Measurements from ENCODE around the gene STARD10. TPM values are rescaled to one million over a fixed set of nuclear protein-coding genes. Genes with fewer than 3 reads are reported as not detected.

Gene STARD10
- total RNA-seq, 1 experiment from 2014 or later = 55.1 TPM

- intact Hi-C loops (cut with micrococcal nuclease; ENCODE audit: unreplicated experiment) = no loop called here
- no peak for TF ChIP-seq CTCF (IDR thresholded peaks at IDR 0.05; ENCODE audit: unreplicated experiment)
- Mint-ChIP-seq H3K27me3 (ENCODE audit: unreplicated experiment) (no peaks in the 10 kb centered on the region), H3K4me1 (ENCODE audit: low read depth, unreplicated experiment) (no peaks in the 10 kb centered on the region), H3K9me3 (ENCODE audit: low read depth, unreplicated experiment) (no peaks in the 10 kb centered on the region), H3K27ac (ENCODE audit: unreplicated experiment) (no peak overlapping the region), H3K4me3 (ENCODE audit: low read depth, unreplicated experiment) (no peak overlapping the region), H3K36me3 (ENCODE audit: insufficient read depth, unreplicated experiment) (peaks cover 23% of the 10 kb centered on the region)
- BruUV-seq (replicated peaks) = no TSS peak
- CTCF ChIA-PET = no interaction called here
- DNase-seq = no peak
Measured at GRCh38 chr11:72707032-72707431, 86.8 kb downstream of the STARD10 start.

GRCh38 chr11:72706579-72706978, 87.3 kb downstream of the STARD10 start:
- DNase-seq = no peak
- Mint-ChIP-seq H3K27ac (ENCODE audit: unreplicated experiment) (no peak overlapping the region), H3K27me3 (ENCODE audit: unreplicated experiment) (no peaks in the 10 kb centered on the region), H3K9me3 (ENCODE audit: low read depth, unreplicated experiment) (no peaks in the 10 kb centered on the region), H3K36me3 (ENCODE audit: insufficient read depth, unreplicated experiment) (peaks cover 26% of the 10 kb centered on the region), H3K4me1 (ENCODE audit: low read depth, unreplicated experiment) (no peaks in the 10 kb centered on the region), H3K4me3 (ENCODE audit: low read depth, unreplicated experiment) (no peak overlapping the region)
- TF ChIP-seq CTCF (IDR thresholded peaks at IDR 0.05; ENCODE audit: unreplicated experiment) = no peak
- intact Hi-C loops (cut with micrococcal nuclease; ENCODE audit: unreplicated experiment) = no loop called here
- no TSS peak for BruUV-seq (replicated peaks)
- CTCF ChIA-PET = interaction anchor here (0.6 kb wide), 1 partner anchor 523 kb away, joined by 3 read pairs; no protein-coding TSS in a partner anchor

GRCh38 chr11:72705442-72706365, 88.1 kb downstream of the STARD10 start:
- no TSS peak for BruUV-seq (replicated peaks)
- intact Hi-C loops (cut with micrococcal nuclease; ENCODE audit: unreplicated experiment) = no loop called here
- Mint-ChIP-seq H3K27ac (ENCODE audit: unreplicated experiment) (no peak overlapping the region), H3K4me3 (ENCODE audit: low read depth, unreplicated experiment) (no peak overlapping the region), H3K4me1 (ENCODE audit: low read depth, unreplicated experiment) (no peaks in the 10 kb centered on the region), H3K36me3 (ENCODE audit: insufficient read depth, unreplicated experiment) (peaks cover 26% of the 10 kb centered on the region), H3K9me3 (ENCODE audit: low read depth, unreplicated experiment) (no peaks in the 10 kb centered on the region), H3K27me3 (ENCODE audit: unreplicated experiment) (no peaks in the 10 kb centered on the region)
- CTCF ChIA-PET = interaction anchor here (0.5 to 0.6 kb wide), 2 partner anchors 11 to 523 kb away, joined by 3 read pairs; no protein-coding TSS in a partner anchor
- no peak for TF ChIP-seq CTCF (IDR thresholded peaks at IDR 0.05; ENCODE audit: unreplicated experiment)
- DNase-seq = no peak

- Mint-ChIP-seq H3K9me3 (ENCODE audit: low read depth, unreplicated experiment) (no peaks in the 10 kb centered on the region), H3K27me3 (ENCODE audit: unreplicated experiment) (no peaks in the 10 kb centered on the region), H3K4me1 (ENCODE audit: low read depth, unreplicated experiment) (no peaks in the 10 kb centered on the region), H3K4me3 (ENCODE audit: low read depth, unreplicated experiment) (no peak overlapping the region), H3K36me3 (ENCODE audit: insufficient read depth, unreplicated experiment) (peaks cover 26% of the 10 kb centered on the region), H3K27ac (ENCODE audit: unreplicated experiment) (no peak overlapping the region)
- CTCF ChIA-PET = interaction anchor here (0.5 kb wide), 1 partner anchor 11 kb away, joined by 3 read pairs; no protein-coding TSS in a partner anchor
- DNase-seq = no peak
- TF ChIP-seq CTCF (IDR thresholded peaks at IDR 0.05; ENCODE audit: unreplicated experiment) = no peak
- BruUV-seq (replicated peaks) = no TSS peak
- intact Hi-C loops (cut with micrococcal nuclease; ENCODE audit: unreplicated experiment) = no loop called here
Measured at GRCh38 chr11:72704783-72705265, 89.0 kb downstream of the STARD10 start.

Small RNA genes lying within 50 kb of the gene (microRNA-seq; reads per million reads assigned to microRNA genes)
- gene MIR4692 = not detected

Other genes starting within 250 kb of the STARD10 start
- 1.1 and 4.3 TPM in 2 replicates for gene PDE2A, start 119.6 kb downstream of the STARD10 start, total RNA-seq (2022)
- 53.0 and 61.3 TPM in 2 replicates for gene ARAP1, start 41.6 kb downstream of the STARD10 start, total RNA-seq (2022)
- 28.7 and 29.1 TPM in 2 replicates for gene ATG16L2, start 20.4 kb upstream of the STARD10 start, total RNA-seq (2022)